Fibroblast of the aortic adventitia (primary cell): Measurements from ENCODE around the gene NCAPD3. TPM values are rescaled to one million over a fixed set of nuclear protein-coding genes. Genes with fewer than 3 reads are reported as not detected.

Source experiments
- DNase-seq: peaks from one replicate; pipeline ENCODE4 v3.0.0-alpha.2; 2010; ENCODE audit warnings: low read depth
- H3K4me3 ChIP-seq: 2 replicates; pipeline ENCODE4 v1.5.1; 2011; ENCODE audit warnings: low read depth, mild to moderate bottlenecking, control low read depth, low read length, moderate library complexity
- CTCF ChIP-seq: IDR thresholded peaks from 2 replicates; pipeline ENCODE4 v1.5.1; 2011; ENCODE audit warnings: mild to moderate bottlenecking, low read length, control low read depth, inconsistent platforms; ENCODE audit not compliant: insufficient read depth
- total RNA-seq: library from RNA; depleted of rRNA; stranded (reverse); fragments of >200 nt; gene quantifications from 2 replicates; pipeline ENCODE4 v1.2.3, GENCODE V29; 2012; ENCODE audit warnings: low replicate concordance

NCAPD3 gene
- total RNA-seq, 1 donor: 29.7 TPM

GRCh38 chr11:134164490-134165370 is 59.0 kb downstream of the NCAPD3 start:
- DNase-seq: no peak
- H3K4me3 ChIP-seq: no peak overlapping the region
- TF ChIP-seq CTCF: no peak

DNA sequence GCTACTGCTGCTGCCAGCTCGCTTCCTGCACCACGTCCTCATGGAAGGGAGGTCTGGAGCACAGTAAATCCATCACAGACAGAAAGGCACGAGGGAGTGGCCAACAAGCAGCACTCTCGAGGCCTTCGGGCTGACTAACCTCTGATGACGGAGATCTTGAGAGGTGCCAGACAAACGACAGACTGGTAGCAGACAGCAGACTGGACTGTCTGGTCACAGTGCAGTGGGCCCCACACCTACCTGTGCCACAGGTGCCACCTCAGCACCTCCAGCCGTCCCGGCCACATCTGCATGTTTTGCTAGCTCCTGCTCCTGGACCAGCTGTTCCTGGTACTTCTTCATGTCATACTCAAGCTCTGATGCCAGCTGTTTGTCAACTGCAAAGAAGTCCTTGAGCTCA is 64.1 kb downstream of the NCAPD3 start:
- TF ChIP-seq CTCF: no peak
- DNase-seq: no peak

DNA sequence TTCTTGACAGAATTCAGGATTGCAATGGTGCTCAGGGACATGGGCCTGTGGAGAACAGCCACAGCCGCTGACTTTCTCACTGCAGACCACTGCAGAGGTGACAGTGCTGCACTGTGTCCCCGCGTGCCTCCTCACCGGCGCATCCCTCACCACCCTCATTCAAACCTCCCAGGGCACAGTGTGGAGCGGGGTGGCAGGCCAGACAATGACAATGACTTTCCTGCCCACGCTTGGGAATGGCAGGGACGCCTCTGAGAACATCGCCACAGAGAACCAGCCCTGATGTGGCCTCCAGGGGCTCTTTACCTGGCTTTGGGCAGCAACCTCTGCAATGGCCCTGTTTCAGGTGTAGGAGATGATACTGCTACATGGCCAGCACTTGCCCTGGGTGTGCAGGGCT is 65.7 kb downstream of the NCAPD3 start:
- H3K4me3 ChIP-seq: no peak overlapping the region
- DNase-seq: no peak
- no peak for TF ChIP-seq CTCF

More for the DNA sequence above, 64.1 kb downstream of the NCAPD3 start:
- H3K4me3 ChIP-seq: no peak overlapping the region

DNA sequence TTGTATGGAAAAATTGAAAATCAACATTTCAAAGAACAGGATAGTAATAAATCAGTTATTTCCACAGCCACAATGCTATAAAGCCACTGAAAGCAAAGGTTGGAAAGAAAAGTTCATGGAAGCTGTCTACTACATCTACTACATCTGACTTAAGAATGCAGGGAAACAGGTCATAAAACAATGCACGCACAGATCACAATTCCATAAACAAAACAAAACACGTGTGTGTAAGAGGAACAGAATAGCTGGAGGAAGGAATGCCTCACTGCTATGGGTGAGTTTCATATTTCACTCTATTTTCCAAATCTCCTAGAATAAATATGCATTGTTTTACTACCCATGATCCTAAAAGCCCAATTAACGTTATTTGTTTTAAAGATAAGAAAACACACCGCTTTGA is 66.3 kb downstream of the NCAPD3 start:
- TF ChIP-seq CTCF: no peak
- no peak overlapping the region for H3K4me3 ChIP-seq
- DNase-seq: no peak

GRCh38 chr11:134155946-134156865 is 67.6 kb downstream of the NCAPD3 start:
- no peak for TF ChIP-seq CTCF
- DNase-seq: no peak
- H3K4me3 ChIP-seq: no peak overlapping the region

DNA sequence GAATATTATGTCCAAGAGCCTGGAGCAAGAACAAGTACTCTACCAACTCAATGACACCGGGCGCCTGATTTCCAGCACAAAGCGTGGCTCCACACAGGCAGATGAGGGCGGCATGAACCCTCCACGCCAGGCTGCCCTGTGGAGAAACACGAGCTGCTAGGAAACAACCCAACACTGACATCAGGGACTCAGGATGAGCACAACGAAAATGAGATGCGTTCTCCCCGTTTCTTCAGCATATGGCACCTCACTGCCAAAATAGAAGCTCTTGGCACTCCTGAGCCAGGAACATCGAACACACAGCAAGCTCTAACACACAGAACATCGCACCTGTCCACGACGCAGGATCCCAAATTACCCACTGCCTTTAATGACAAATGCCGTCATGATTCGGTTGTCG is 68.3 kb downstream of the NCAPD3 start:
- no peak for TF ChIP-seq CTCF
- DNase-seq: no peak
- no peak overlapping the region for H3K4me3 ChIP-seq
